Inflammatory macrophage (primary cell): ENCODE measurements around the gene OVCA2.

Source experiments
- DNase-seq, 2 donors: peaks; one replicate each; pipeline ENCODE4 v3.0.0-alpha.2; 2020 to 2022

Gene OVCA2

DNA sequence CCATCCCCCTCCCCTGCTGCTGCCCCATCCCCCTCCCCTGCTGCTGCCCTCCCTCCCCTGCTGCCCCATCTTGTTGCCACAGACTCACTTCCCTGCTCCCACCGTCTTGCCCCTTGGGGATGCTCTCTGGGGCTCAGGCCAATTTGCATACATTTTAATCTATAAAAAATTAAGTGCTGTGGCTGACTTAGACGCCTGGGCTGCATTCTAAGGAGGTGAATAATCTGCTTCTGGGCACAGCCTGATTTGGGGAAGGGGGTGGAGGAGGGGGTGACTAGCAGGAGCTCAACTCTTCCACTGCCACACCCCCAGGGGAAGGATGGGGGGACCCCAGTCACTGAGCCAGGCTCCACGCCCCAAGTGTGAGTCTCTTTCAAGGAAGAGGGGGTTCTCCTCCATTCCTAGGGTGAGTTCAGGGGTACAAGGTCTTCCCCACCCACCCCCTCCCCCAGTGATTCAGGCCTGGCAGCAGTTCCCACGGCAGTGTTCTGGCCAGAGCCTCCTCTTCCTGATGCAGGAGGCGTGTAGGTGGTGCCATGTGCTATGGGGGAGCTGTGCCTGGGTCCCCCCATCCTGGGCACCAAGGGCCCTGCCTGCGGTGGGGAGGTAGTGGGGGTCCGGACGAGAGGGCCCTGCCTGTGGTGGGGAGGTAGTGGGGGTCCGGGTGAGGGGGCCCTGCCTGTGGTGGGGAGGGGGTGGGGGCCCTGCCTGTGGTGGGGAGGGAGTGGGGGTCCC, 6.8 kb upstream of the OVCA2 start:
- DNase-seq: no peak

DNA sequence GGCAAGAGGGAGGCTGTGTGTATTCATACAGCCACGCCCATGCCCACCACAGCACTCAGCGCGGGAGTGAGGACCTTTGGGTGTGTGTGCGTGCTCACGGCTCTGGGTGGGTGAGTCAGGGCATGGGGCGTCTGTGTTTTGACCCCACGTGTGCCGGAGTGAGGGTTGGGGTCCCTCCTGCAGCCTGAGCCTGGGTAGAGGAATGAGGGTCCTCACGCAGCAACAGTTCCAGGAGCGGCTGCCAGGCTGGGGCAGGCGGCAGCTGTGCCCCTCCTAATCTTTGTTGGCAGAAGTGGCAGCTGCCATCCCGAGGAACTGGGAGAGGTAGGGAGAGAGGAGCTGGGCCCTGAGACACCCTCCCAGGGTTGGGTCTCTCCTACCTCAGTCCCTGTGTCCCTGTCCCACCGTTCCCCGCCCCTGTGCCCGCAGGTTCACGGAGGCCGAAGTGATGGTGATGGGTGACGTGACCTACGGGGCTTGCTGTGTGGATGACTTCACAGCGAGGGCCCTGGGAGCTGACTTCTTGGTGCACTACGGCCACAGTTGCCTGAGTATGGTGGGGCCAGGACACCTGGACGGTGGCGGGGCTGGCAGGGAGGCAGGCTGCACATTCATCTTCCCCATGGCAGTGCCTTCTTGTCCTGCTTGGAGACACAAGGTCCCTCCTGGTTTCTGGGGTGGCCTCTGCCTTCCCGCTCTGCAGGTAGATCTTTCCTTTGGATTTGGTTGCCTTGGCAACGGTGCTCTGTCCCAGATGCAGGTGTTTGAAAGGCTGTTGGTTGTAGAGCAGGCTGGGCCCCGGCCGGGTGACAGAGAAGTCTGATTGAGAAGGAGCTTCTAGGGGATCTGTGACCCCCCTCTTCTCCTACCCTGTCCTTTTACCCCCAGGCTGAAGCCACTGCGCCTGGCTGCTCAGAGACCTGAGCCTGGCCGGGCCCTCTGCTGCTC, 6.0 kb upstream of the OVCA2 start:
- no peak for DNase-seq

DNA sequence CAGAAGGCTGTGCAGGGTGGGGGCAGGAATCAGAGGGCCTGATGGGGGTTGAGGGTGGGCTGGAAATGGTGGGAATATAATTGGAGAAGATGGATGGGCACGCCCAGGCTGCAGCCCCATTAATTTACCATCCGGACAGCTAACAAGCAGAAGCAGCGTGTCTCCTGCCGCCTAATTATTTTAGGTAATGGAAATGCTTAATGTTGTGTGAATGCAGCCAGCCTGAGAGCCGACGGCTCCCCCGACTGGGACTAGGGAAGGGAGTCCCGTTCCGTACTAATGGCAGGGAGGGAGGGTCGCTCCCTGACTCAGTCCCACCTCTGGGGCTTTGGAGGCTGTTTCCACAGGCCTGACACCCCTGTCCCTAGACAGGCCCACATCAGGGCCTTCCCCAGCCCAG, 4.7 kb upstream of the OVCA2 start:
- DNase-seq: no peak

DNA sequence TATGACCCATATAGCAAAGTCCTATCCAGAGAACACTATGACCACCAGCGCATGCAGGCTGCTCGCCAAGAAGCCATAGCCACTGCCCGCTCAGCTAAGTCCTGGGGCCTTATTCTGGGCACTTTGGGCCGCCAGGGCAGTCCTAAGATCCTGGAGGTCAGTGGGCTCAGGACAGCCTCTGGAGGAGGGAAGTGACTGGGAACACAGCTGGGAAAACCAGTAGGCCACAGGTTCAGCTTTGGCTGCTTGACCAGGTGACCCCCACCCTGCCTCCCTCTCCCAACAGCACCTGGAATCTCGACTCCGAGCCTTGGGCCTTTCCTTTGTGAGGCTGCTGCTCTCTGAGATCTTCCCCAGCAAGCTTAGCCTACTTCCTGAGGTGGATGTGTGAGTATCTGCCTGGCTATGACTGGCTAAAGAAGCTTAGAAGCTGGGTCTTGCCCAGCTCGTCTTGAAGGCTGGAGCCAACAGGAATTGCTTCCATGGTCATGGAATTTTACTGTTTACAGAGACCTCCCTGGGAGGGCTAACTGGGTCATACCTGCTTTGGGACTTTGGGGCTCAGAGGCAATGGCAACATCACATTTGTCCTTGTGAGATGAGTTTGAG, 1.5 kb upstream of the OVCA2 start:
- no peak for DNase-seq

DNA sequence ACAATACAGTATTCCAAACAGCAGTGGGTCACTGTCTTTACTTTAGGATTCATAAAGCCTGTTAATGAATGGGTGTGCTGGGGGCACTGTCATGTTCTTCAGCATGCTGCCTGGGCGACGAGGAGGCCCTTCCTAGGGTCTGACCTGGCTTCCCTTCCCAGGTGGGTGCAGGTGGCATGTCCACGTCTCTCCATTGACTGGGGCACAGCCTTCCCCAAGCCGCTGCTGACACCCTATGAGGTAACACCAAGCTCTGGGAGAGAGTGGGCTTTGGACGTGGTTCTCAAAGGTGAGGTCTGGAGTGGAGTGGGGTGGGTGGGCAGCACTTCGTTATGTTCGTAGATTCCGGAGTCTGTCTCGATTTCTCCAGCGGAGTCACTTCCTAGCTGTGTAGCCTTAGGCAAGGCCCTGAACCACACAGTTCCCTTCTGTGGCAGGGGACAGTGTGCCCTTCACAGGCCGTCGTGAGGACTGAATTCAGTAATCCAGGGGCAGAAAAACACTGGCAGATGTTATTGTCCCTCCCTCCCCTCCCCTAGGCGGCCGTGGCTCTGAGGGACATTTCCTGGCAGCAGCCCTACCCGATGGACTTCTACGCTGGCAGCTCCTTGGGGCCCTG, 771 bp upstream of the OVCA2 start:
- peak in 1 of 2 donors; percentile 31 for DNase-seq

DNA sequence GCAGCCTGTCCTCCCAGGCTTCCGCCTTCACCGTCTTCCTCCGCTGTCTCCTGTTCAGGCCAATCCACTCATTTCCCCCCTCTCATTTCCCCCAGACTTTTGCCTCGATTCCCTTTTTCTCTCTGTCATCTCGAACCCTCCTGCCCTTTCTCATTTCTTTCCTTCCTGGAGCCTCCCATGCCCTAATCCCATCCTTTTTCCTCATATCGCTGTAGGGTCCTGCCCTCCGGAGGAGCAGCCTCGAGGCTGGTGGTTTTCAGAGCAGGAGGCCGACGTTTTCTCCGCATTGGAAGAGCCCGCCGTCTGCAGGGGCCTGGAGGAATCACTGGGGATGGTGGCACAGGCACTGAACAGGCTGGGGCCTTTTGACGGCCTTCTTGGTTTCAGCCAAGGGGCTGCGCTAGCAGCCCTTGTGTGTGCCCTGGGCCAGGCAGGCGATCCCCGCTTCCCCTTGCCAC, 597 bp downstream of the OVCA2 start:
- DNase-seq: no peak

DNA sequence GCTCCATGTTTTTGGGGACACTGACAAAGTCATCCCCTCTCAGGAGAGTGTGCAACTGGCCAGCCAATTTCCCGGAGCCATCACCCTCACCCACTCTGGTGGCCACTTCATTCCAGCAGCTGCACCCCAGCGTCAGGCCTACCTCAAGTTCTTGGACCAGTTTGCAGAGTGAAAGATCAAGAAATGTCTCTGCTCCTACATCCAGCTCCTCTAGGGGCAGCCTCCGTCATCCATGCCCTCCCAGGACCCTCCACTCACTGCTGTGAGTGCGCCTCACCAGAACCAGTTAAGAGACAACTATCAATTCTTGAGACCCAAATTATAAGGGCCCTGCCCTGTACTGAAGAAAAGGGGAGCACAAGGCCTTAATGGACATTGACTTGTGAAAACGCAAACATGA, 1.1 kb downstream of the OVCA2 start:
- no peak for DNase-seq

DNA sequence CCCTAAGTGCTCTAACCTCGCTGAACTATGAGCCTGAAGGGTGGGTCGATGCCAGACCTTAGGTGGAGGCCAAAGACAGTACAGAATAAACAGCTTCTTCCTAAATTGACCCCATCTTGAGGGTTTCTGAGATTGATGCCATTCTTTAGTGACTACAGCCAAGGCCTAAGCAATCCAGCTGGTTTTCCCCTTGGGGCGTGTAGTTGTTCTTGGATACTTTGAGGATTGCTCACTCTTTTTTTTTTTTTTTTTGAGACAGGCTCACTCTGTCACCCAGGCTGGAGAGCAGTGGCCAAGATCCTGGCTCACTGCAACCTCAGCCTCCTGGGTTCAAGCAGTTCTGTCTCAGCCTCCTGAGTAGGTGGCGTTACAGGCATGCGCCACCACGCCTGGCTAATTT, 2.0 kb downstream of the OVCA2 start:
- no peak for DNase-seq

DNA sequence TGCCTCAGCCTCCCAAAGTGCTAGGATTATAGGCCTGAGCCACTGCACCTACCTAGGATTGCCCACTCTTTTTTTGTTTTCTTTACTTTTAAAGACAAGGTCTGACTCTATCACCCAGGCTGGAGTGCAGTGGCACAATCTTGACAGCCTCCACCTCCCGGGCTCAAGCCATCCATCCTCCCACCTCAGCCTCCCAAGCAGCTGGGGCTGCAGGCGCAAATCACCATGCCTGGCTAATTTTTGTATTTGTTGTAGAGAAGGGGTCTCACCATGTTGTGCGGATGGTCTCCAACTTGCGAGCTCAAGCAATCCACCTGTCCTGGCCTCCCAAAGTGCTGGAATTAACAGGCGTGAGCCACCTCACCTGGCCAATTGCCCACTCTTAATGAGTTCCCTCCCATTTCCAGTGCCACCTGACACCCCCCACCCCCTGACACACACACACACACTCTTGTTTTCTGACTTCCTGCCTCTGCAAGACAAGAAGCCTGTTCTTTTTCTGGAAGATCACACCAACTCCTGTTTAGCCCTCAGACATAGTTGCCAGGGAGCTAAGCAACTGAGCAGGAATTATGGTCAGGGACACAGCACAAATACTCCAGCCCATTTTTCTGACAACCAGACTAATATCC, 2.6 kb downstream of the OVCA2 start:
- no peak for DNase-seq

DNA sequence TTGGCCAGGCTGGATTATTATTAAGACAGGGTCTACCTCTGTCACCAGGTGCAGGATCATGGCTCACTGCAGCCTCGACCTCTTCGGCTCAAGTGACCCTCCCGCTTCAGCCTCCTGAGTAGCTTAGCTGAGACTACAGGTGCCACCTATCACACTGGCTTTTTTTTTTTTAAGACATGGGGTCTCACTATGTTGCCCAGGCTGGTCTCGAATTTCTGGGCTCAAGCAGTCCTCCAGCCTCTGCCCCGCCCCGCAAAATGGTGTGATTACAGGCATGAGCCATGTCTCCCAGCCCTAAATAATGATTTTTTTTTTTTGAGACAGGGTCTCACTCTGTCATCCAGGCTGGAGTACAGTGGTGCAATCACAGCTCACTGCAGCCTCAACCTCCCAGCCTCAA, 5.8 kb downstream of the OVCA2 start:
- no peak for DNase-seq

DNA sequence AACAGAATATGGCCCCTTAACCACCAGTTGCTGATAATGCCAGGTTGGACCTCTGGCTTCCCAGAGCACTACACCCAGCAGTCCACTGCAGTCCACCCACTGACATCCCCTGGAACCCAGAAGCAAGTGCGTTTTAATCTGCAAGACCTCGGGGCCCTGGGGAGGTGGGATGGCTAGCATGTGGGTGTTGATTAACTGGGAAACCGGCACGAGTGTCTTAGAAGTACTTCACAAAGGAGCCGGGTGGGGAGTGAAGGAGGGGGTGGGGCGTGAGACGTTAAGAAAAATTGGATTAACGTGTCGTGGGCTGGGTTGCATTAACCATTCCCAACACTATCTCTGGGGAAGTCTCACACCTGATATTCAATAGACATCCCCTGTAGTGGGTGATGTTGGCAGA, 7.0 kb downstream of the OVCA2 start:
- no peak for DNase-seq

DNA sequence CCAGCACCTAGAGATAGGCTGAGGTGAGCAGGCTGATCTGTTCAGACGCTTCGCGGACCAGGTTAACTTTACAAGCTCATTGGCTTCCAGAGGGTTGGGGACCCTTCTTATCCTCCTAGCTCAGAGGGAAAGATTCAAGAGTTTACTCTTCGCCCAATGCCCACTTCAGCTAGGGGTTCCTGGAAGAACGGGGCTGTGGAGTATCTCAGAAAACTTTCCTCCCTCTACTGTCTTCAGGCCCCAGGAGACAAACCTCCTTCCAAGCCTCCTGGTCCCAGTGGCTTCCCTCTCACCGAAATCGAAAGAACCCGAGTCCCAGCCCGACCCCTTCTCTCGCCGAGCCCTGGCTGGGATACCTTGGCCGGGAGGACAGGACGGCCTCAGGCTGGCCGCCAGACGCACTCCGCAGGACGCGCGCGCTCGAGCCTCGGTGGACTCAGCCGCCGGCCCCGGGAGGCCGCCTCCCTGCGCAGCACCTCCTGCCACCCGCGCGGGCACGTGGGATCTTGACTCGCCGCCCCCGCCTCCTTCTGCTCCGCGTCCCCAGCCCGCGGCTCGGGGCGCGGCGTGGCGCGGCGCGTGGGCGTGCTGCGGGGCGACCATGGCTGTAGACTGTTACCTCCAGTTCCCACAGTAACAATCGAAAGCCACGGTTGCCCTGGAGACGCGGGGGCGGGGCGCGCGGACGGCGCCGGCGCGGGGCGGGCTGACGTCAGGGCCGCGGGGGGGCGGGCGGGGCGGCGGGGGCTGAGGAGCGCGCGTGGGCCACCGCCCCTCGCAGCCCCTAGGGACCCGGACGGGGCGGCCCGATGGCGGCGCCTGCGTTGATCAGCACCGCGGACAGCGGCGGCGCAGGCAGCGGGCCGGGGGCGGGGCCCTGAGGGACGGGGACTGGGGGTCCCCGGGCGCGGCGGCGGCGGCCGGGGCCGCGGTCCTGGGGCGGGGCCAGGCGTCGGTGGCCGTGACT, 7.8 kb downstream of the OVCA2 start:
- peak; percentile 81 to 87 for DNase-seq

DNA sequence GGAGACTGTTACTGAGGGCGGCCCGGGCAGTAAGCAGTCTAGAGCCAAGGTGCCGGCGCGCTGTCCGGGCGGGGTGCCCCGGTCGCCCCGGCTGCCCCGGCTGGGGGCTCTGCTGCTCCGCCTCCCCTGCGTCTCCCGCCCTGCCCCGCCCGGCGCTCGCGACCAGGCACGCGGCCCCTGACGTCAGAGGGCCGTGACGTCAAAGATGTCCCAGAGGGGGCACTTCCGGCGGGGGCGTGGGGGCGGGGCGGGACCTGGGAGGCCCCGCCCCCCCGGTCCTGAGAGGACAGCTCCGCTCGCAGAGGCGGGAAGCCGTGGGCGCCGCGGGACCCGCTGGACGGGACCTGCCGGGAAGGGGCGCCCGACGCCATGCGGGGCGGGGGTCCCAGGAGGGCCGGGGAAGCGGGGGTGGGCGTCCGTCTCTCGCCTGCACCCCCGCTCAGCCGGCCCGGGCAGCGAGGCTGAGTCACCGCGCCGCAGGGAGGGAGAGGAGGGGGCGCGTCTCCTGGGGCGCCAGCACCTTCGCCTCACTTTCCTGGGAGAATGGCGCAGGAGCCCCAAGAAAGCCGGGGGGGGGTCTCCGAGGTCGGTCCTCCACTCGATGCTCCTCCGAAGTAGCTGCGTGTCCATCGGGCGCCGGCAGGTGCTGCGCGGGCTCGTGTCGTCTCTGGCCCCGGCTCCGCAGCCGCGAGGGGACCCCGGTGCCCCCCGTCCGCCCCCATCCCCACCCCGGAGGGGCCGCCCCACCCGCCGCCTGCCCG, 8.7 kb downstream of the OVCA2 start:
- peak; percentile 58 to 88 for DNase-seq

DNA sequence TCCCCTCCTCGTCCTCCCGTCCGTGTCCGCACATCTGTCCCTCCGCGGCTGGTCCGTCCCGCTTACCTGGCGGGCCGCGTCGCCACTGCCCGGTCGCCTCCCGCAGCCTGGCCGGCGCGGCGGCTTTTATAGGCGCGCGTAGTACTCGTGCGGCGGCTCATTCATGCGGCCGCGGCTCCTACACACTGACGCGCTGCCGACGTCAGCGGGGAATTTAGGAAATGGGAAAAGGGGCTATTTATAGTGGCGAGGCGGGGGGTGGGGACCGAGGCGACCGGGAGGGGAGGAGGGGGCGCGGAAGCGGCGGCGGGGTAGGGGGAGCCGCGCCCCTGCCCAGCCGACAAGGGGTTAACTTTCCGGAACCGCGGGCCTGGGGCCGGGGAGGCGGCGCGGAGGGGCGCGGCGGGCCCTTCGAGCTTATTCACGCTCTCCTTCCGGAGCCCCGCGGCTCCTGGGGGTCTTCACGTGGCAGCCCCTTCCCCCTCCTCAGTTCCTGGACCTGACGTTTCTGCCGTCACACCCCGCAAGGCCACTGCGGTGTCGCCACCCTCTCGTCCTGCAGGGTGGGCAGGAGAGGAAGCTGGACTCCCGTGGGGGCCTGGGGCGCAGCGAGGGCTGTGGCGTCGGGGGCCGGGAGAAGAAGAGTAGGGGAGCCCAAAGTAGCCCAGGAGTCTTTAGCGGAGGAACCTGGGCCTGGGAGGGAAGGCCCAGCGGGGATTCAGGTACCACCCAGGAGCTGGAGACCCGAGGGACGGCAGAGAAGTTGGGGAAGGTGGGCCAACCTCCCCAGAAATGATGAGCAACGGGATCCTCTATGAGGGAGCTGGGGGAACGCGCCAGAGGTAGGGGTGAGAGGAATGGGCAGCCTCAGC, 9.5 kb downstream of the OVCA2 start:
- DNase-seq: peak in 1 of 2 donors; percentile 62

DNA sequence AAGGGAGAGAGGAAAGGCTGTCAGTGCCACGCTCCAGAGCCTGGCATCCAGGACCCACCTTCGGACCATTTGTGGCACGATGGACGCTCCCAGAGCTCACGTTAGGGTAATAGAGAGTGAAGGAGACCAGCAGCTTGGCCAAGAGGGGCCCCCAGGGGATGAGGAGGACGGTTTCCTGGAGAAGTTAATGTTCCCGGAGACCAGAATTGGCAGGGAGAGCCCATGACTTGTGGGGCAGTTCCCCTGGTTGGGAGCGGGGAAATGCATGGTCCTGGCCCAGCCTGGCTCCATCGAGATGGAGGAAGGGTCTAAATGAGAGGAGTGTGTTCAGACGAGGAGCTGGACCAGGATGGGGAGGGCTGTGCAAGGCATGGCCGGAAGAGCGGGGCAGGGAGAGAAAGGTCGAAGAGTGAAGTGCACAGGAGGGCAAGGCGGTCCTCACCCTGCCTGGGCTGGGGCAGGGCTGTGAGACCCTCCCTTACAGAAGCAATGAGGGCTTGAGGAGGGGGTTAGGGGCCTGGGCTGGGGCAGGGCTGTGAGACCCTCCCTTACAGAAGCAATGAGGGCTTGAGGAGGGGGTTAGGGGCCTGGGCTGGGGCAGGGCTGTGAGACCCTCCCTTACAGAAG, 10.2 kb downstream of the OVCA2 start:
- DNase-seq: no peak

DNA sequence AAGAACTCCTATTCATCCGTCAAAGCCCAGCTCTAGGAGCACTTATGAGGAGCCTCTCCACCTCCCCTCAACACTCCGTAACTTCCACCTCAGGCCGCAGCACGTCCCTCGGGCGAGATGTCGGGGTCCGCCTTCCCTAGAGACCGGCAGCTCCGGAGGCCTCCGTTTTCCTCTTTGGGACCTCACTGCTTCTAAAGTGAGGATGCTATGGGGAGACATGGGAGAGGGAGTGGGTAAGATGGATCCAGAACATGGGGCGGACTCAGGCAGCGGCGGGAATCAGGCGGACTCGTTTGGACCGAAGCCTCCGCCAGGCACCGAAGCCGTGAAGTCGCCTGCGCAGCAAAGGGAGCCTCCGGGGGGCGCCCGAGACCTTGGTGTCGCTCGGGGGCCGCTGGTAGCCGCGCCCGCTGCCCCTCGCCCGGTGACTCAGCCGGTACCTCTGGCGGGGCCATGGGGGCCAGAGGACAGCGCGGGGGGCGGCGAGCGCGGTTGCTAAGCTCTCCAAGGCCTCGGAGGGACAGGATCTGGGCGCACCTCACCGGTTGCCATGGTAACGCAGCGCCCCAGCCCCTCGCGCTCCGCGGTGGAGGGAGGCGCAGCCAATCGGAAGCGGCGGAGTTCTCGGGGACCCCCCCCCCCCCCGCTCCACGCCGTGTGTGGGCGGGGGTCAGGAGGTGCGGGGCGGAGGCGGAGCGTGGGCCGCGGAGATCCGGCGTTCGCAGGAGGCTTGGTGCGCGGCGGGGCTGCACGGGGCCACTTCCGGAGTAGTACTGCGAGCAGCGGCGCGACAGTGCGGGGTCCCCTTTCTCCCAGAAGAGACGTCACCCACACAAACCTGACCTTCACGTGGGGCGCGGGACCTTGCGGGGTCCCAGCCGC, 11.8 kb downstream of the OVCA2 start:
- DNase-seq: peak; percentile 54 to 73

DNA sequence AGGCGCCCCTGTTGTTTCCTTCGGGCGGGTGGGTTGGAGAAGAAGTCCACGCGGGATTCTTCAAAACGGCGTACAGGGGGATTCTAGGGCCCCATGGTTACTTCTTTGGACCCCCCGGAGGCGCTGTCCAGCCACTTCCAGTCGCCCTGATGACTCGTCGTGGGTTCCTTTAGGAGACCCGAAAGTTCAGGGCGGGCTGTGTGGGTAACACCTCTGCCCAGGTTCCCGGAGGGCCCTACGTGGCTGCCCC, 12.4 kb downstream of the OVCA2 start:
- DNase-seq: no peak
